Peyer's patch (tissue), 4 donors: Measurements from ENCODE around the gene MAPK8IP1. TPM values are rescaled to one million over a fixed set of nuclear protein-coding genes. Genes with fewer than 3 reads are reported as not detected.
"Not testable (repeated sequence)": the region's sequence is repeated elsewhere in the genome, so short reads cannot be mapped to it uniquely, and the experiment has no call there.

ENCODE experiments used
- DNase-seq, 3 donors: peaks; one replicate each; pipeline ENCODE4 v3.0.0-alpha.2; 2017 to 2019
- H3K27ac ChIP-seq, 4 donors: fragments of 200-600 bp; sonication (generic); one replicate each; pipeline ENCODE4 v1.5.1; 2016 to 2019
- H3K27me3 ChIP-seq, 2 donors: fragments of 200-600 bp; sonication (generic); one replicate each; pipeline ENCODE4 v1.5.1; 2019
- H3K36me3 ChIP-seq, 3 donors: fragments of 200-600 bp; sonication (generic); one replicate each; pipeline ENCODE4 v1.5.1; 2016 to 2019
- H3K4me1 ChIP-seq, 4 donors: fragments of 200-600 bp; sonication (generic); one replicate each; pipeline ENCODE4 v1.5.1; 2016 to 2019
- H3K4me3 ChIP-seq, 4 donors: fragments of 200-600 bp; sonication (generic); 1 replicate in 3 of 4; 2 replicates in 1 of 4; pipeline ENCODE4 v1.5.1; 2016 to 2019; ENCODE audit warnings: mild to moderate bottlenecking in 1 of 4
- H3K9me3 ChIP-seq, 4 donors: fragments of 200-600 bp; sonication (generic); one replicate each; pipeline ENCODE4 v1.5.1; 2016 to 2019; ENCODE audit warnings: mild to moderate bottlenecking in 1 of 4
- POLR2A ChIP-seq, 2 donors: fragments of 450-650 bp; IDR thresholded peaks; one replicate each; pipeline ENCODE4 v1.5.1; 2017; ENCODE audit warnings: antibody characterized with exemption in 2 of 2, mild to moderate bottlenecking in 2 of 2, moderate library complexity in 2 of 2
- total RNA-seq, 4 donors: library from RNA; depleted of rRNA; stranded (reverse); fragments of >200 nt; gene quantifications; one replicate each; pipeline ENCODE4 v1.1.0, GENCODE V29; 2016
- TF ChIP-seq, protein P1 (sequence below), 6 experiments: fragments of 450-650 bp in 4 of 6; fragments of 200-600 bp in 2 of 6; sonication (generic) in 1 of 6; IDR thresholded peaks; one replicate each; pipeline ENCODE4 v1.5.1; 2017 to 2019; ENCODE audit warnings: antibody characterized with exemption in 6 of 6, mild to moderate bottlenecking in 3 of 6, moderate library complexity in 1 of 6

MAPK8IP1 gene
- total RNA-seq, 4 donors from 2014 or later, result 1.1 to 17.3 (median 3.3) TPM

DNA sequence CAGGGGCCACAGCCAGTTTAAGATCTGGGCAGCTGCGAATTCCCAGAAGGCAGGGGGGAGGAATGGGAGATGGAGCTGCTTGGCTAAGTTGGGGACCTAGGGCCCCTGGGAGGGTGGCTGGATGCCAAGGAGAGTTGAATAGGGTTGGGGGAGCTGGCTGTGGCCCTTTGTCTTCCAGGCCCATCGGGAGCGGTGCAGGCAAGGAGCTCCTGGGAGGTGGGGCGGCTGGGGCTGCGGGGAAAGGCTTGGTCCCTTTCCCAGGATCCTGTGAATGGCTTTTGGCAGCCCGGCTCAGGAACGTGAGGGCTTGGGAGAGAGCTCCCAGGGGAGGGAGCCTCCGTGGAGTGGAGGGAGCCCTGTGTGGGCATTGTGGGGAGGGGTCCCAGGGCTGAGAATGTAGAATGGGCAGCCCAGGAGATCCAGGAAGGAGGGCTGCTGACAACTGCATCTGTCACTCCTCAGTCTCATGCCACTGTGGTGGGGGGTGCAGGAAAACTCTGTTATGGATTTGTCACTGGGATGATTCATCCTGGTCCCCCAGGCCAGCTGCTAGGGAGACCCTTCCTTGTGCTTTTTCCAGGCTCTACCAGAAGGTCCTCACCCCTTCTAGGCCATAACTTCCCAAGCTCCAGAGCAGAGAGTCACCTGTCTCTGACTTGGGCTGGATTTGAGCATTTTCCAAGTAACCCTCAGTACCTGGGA lies 15.6 kb downstream of the MAPK8IP1 start:
- Histone ChIP-seq H3K27ac (no peak overlapping the region), H3K4me1 (peaks cover 0 to 30% (median 10%) of the 10 kb centered on the region in 4 donors), H3K9me3 (no peaks in the 10 kb centered on the region), H3K4me3 (peak overlapping the region in 1 of 4 donors; percentile 55), H3K27me3 (no peaks in the 10 kb centered on the region), H3K36me3 (no peaks in the 10 kb centered on the region)
- TF ChIP-seq, protein P1, sequence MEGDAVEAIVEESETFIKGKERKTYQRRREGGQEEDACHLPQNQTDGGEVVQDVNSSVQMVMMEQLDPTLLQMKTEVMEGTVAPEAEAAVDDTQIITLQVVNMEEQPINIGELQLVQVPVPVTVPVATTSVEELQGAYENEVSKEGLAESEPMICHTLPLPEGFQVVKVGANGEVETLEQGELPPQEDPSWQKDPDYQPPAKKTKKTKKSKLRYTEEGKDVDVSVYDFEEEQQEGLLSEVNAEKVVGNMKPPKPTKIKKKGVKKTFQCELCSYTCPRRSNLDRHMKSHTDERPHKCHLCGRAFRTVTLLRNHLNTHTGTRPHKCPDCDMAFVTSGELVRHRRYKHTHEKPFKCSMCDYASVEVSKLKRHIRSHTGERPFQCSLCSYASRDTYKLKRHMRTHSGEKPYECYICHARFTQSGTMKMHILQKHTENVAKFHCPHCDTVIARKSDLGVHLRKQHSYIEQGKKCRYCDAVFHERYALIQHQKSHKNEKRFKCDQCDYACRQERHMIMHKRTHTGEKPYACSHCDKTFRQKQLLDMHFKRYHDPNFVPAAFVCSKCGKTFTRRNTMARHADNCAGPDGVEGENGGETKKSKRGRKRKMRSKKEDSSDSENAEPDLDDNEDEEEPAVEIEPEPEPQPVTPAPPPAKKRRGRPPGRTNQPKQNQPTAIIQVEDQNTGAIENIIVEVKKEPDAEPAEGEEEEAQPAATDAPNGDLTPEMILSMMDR (IDR thresholded peaks at IDR 0.05), result no peak
- no peak for TF ChIP-seq POLR2A (IDR thresholded peaks at IDR 0.05)
- no peak for DNase-seq

DNA sequence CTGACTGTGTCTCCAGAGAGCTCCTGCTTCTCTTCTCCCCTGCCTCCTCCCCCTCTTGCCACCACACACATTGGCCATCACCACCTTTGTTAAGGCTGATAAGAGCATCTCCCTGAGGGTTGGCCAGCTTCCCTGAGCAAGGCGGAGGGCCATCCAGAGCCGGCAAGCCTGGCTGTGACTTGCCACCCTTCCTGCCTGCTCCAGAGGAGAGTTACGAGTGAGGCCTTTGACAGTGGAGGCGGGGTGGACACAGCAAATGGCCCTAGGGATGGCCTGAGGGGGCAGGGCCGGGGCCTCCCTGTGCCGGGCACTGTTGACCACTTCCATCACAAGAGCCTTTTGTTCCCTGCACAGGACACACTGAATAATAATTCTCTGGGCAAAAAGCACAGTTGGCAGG lies 16.2 kb downstream of the MAPK8IP1 start:
- Histone ChIP-seq H3K27me3 (no peaks in the 10 kb centered on the region), H3K4me3 (no peak overlapping the region), H3K36me3 (no peaks in the 10 kb centered on the region), H3K4me1 (peaks cover 0 to 36% (median 10%) of the 10 kb centered on the region in 4 donors), H3K27ac (no peak overlapping the region), H3K9me3 (no peaks in the 10 kb centered on the region)
- DNase-seq, result no peak
- no peak for TF ChIP-seq POLR2A (IDR thresholded peaks at IDR 0.05)
- TF ChIP-seq, protein P1 (IDR thresholded peaks at IDR 0.05), result no peak

DNA sequence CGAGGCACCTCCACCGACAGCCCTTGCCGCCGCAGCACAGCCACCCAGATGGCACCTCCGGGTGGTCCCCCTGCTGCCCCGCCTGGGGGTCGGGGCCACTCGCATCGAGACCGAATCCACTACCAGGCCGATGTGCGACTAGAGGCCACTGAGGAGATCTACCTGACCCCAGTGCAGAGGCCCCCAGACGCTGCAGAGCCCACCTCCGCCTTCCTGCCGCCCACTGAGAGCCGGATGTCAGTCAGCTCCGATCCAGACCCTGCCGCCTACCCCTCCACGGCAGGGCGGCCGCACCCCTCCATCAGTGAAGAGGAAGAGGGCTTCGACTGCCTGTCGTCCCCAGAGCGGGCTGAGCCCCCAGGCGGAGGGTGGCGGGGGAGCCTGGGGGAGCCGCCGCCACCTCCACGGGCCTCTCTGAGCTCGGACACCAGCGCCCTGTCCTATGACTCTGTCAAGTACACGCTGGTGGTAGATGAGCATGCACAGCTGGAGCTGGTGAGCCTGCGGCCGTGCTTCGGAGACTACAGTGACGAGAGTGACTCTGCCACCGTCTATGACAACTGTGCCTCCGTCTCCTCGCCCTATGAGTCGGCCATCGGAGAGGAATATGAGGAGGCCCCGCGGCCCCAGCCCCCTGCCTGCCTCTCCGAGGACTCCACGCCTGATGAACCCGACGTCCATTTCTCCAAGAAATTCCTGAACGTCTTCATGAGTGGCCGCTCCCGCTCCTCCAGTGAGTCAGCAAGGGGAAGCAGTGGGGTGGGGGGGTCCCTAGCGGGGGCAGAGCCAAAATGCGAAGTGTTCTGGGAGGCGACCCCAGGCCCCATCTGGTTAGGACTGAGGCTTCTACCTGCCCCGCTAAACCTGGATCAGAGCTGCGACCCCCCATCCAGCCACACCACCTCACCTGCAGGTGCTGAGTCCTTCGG lies 17.3 kb downstream of the MAPK8IP1 start:
- Histone ChIP-seq H3K36me3 (no peaks in the 10 kb centered on the region), H3K9me3 (no peaks in the 10 kb centered on the region), H3K4me3 (no peak overlapping the region), H3K4me1 (peaks cover 0 to 40% (median 10%) of the 10 kb centered on the region in 4 donors), H3K27me3 (no peaks in the 10 kb centered on the region), H3K27ac (no peak overlapping the region)
- TF ChIP-seq POLR2A (IDR thresholded peaks at IDR 0.05), result no peak
- TF ChIP-seq, protein P1 (IDR thresholded peaks at IDR 0.05), result no peak
- DNase-seq, result no peak

DNA sequence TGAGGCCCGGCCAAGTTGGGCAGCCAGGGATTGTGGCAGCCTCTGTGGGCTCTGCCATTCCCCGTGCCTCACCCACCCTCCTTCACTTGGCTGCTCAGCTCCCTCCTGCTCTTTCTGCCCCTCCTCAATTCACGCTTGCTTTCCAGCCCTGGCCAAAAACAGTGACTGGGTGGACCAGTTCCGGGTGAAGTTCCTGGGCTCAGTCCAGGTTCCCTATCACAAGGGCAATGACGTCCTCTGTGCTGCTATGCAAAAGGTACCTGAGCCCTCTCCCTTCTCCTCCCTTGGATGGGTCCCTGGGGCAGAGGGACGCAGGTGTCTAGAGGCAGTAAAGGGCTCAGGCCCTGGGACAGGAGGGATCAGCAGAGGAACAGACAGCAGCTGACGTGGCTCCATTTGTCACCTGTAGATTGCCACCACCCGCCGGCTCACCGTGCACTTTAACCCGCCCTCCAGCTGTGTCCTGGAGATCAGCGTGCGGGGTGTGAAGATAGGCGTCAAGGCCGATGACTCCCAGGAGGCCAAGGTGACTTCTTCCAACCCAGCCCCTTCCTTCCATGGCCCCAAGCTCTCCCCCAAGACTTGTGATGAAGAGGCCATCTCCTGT lies 19.0 kb downstream of the MAPK8IP1 start:
- peak in 2 of 3 donors; percentile 84 for DNase-seq
- peak overlapping the region in 2 of 4 donors; percentile 38 to 50 for H3K27ac ChIP-seq

DNA sequence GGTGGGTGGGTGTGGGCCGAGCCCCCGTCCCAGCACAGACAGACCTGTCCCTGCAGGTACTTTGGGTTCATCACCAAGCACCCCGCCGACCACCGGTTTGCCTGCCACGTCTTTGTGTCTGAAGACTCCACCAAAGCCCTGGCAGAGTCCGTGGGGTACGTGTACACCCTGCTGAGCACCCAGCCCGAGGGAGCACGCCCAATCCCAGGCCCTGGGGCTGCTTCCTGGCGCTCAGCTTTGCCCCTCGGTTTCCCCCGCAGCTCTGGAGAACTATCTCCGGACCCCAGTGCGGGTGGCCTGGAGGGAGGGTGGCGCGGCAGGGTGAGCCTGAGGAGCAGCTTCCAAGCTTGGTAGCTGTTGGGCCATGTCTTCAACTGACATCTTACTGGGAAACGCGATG lies 19.6 kb downstream of the MAPK8IP1 start:
- H3K36me3 ChIP-seq, result peaks cover 0 to 12% (median 0%) of the 10 kb centered on the region in 3 donors
- H3K27me3 ChIP-seq, result no peaks in the 10 kb centered on the region
- H3K9me3 ChIP-seq, result no peaks in the 10 kb centered on the region
- H3K4me3 ChIP-seq, result no peak overlapping the region
- TF ChIP-seq POLR2A (IDR thresholded peaks at IDR 0.05), result no peak
- TF ChIP-seq, protein P1 (IDR thresholded peaks at IDR 0.05), result no peak
- no peak for DNase-seq
- H3K27ac ChIP-seq, result peak overlapping the region in 1 of 4 donors; percentile 50
- peaks cover 0 to 31% (median 1%) of the 10 kb centered on the region in 4 donors for H3K4me1 ChIP-seq

More for the DNA sequence above, 19.0 kb downstream of the MAPK8IP1 start:
- H3K27me3 ChIP-seq, result no peaks in the 10 kb centered on the region
- peaks cover 0 to 5% (median 0%) of the 10 kb centered on the region in 3 donors for H3K36me3 ChIP-seq
- peaks cover 0 to 35% (median 6%) of the 10 kb centered on the region in 4 donors for H3K4me1 ChIP-seq
- H3K4me3 ChIP-seq, result no peak overlapping the region
- no peaks in the 10 kb centered on the region for H3K9me3 ChIP-seq
- TF ChIP-seq POLR2A (IDR thresholded peaks at IDR 0.05), result no peak
- TF ChIP-seq, protein P1 (IDR thresholded peaks at IDR 0.05), result no peak

DNA sequence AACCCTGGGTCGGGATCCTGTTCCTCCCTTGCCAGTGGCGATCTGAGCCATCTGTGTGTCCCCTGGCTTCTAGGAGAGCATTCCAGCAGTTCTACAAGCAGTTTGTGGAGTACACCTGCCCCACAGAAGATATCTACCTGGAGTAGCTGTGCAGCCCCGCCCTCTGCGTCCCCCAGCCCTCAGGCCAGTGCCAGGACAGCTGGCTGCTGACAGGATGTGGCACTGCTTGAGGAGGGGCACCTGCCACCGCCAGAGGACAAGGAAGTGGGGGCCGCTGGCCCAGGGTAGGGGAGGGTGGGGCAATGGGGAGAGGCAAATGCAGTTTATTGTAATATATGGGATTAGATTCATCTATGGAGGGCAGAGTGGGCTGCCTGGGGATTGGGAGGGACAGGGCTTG lies 20.1 kb downstream of the MAPK8IP1 start:
- Histone ChIP-seq H3K4me1 (peaks cover 0 to 27% (median 0%) of the 10 kb centered on the region in 4 donors), H3K36me3 (peaks cover 0 to 16% (median 0%) of the 10 kb centered on the region in 3 donors)
- not testable (repeated sequence) for H3K9me3 ChIP-seq, DNase-seq, H3K27me3 ChIP-seq, H3K4me3 ChIP-seq, H3K27ac ChIP-seq
